SJCRH30 (cell line): Measurements from ENCODE around the gene DACH1. TPM values are rescaled to one million over a fixed set of nuclear protein-coding genes. Genes with fewer than 3 reads are reported as not detected.
A peak's percentile ranks its signal among the peaks of the same experiment; 100 is the strongest.

ENCODE experiments used
- DNase-seq, 2 experiments: peaks; one replicate each; pipeline ENCODE4 v3.0.0-alpha.2; 2015 to 2020
- H3K27ac ChIP-seq: fragments of 250-450 bp; sonication (Bioruptor Pico); 2 replicates; pipeline ENCODE4 v1.5.1; 2020; ENCODE audit warnings: mild to moderate bottlenecking, moderate library complexity
- H3K27me3 ChIP-seq: fragments of 250-450 bp; sonication (Bioruptor Pico); 2 replicates; pipeline ENCODE4 v1.5.1; 2020; ENCODE audit warnings: mild to moderate bottlenecking, moderate library complexity
- H3K36me3 ChIP-seq: fragments of 250-450 bp; sonication (Bioruptor Pico); 2 replicates; pipeline ENCODE4 v1.5.1; 2020; ENCODE audit warnings: mild to moderate bottlenecking, moderate library complexity
- H3K4me1 ChIP-seq: fragments of 250-450 bp; sonication (Bioruptor Pico); 2 replicates; pipeline ENCODE4 v1.5.1; 2020; ENCODE audit warnings: mild to moderate bottlenecking, moderate library complexity
- H3K4me3 ChIP-seq: fragments of 250-450 bp; sonication (Bioruptor Pico); 2 replicates; pipeline ENCODE4 v1.5.1; 2020; ENCODE audit warnings: mild to moderate bottlenecking, moderate library complexity
- H3K9me3 ChIP-seq: fragments of 250-450 bp; sonication (Bioruptor Pico); replicated peaks from 2 replicates; pipeline ENCODE4 v1.5.1; 2020; ENCODE audit warnings: mild to moderate bottlenecking, moderate library complexity
- total RNA-seq: library from RNA; depleted of rRNA; stranded (reverse); fragments of >200 nt; shearing (Covaris generic); gene quantifications from 2 replicates; pipeline ENCODE4 v1.2.3, GENCODE V29; 2014

The DACH1 gene
- total RNA-seq, 1 experiment from 2014 or later = 12.2 TPM

- Histone ChIP-seq H3K4me3 (no peak overlapping the region), H3K27me3 (no peaks in the 10 kb centered on the region)
- no peak for DNase-seq
Measured at GRCh38 chr13:71873418-71874247, 6.6 kb upstream of the DACH1 start.

GRCh38 chr13:71871844-71872243, 4.8 kb upstream of the DACH1 start:
- Histone ChIP-seq H3K9me3 (no peaks in the 10 kb centered on the region), H3K36me3 (no peaks in the 10 kb centered on the region), H3K27ac (no peak overlapping the region), H3K4me3 (no peak overlapping the region), H3K4me1 (no peaks in the 10 kb centered on the region; the same call in 1 of the 2 replicates), H3K27me3 (no peaks in the 10 kb centered on the region)
- no peak for DNase-seq

More at GRCh38 chr13:71873418-71874247, 6.6 kb upstream of the DACH1 start:
- Histone ChIP-seq H3K9me3 (no peaks in the 10 kb centered on the region), H3K4me1 (peaks cover under 1% of the 10 kb centered on the region), H3K27ac (no peak overlapping the region), H3K36me3 (no peaks in the 10 kb centered on the region)

- no peak overlapping the region for H3K4me3 ChIP-seq
- H3K27ac ChIP-seq = no peak overlapping the region
- no peaks in the 10 kb centered on the region for H3K36me3 ChIP-seq
- no peaks in the 10 kb centered on the region for H3K9me3 ChIP-seq
- no peak for DNase-seq
- H3K27me3 ChIP-seq = no peaks in the 10 kb centered on the region
- H3K4me1 ChIP-seq = no peaks in the 10 kb centered on the region; the same call in 1 of the 2 replicates
Measured at GRCh38 chr13:71871176-71871754, 4.3 kb upstream of the DACH1 start.

GRCh38 chr13:71870100-71870499, 3.1 kb upstream of the DACH1 start:
- no peak for DNase-seq
- no peaks in the 10 kb centered on the region for H3K9me3 ChIP-seq
- no peaks in the 10 kb centered on the region for H3K27me3 ChIP-seq
- no peak overlapping the region for H3K4me3 ChIP-seq
- no peaks in the 10 kb centered on the region; the same call in 1 of the 2 replicates for H3K4me1 ChIP-seq
- H3K27ac ChIP-seq = no peak overlapping the region
- no peaks in the 10 kb centered on the region for H3K36me3 ChIP-seq

- Histone ChIP-seq H3K36me3 (no peaks in the 10 kb centered on the region), H3K27me3 (no peaks in the 10 kb centered on the region), H3K27ac (no peak overlapping the region), H3K4me3 (no peak overlapping the region), H3K4me1 (no peaks in the 10 kb centered on the region; the same call in 1 of the 2 replicates), H3K9me3 (no peaks in the 10 kb centered on the region)
- no peak for DNase-seq
Measured at GRCh38 chr13:71869274-71869673, 2.3 kb upstream of the DACH1 start.

GRCh38 chr13:71866335-71867130, 471 bp downstream of the DACH1 start:
- Histone ChIP-seq H3K36me3 (no peaks in the 10 kb centered on the region), H3K27me3 (no peaks in the 10 kb centered on the region), H3K4me3 (peak overlapping the region; percentile 93), H3K27ac (peak overlapping the region; percentile 78; the same call in 1 of the 2 replicates), H3K9me3 (no peaks in the 10 kb centered on the region), H3K4me1 (peaks cover 10% of the 10 kb centered on the region)
- DNase-seq = peak; percentile 47 to 54

GRCh38 chr13:71865874-71866334, 1.1 kb downstream of the DACH1 start:
- Histone ChIP-seq H3K27ac (peak overlapping the region; percentile 67; the same call in 1 of the 2 replicates), H3K27me3 (no peaks in the 10 kb centered on the region), H3K4me3 (peak overlapping the region; percentile 93), H3K4me1 (peaks cover 15% of the 10 kb centered on the region), H3K36me3 (no peaks in the 10 kb centered on the region), H3K9me3 (no peaks in the 10 kb centered on the region)
- peak in 1 of 2 experiments; percentile 53 for DNase-seq

GRCh38 chr13:71864986-71865873, 1.8 kb downstream of the DACH1 start:
- Histone ChIP-seq H3K9me3 (no peaks in the 10 kb centered on the region), H3K27me3 (no peaks in the 10 kb centered on the region), H3K4me3 (peak overlapping the region; percentile 93), H3K4me1 (peaks cover 20% of the 10 kb centered on the region), H3K27ac (peak overlapping the region; percentile 67), H3K36me3 (no peaks in the 10 kb centered on the region)
- DNase-seq = peak; percentile 47 to 49

GRCh38 chr13:71864094-71864985, 2.7 kb downstream of the DACH1 start:
- Histone ChIP-seq H3K4me3 (peak overlapping the region; percentile 93), H3K36me3 (no peaks in the 10 kb centered on the region), H3K27ac (peak overlapping the region; percentile 67), H3K27me3 (no peaks in the 10 kb centered on the region), H3K4me1 (peaks cover 20% of the 10 kb centered on the region), H3K9me3 (no peaks in the 10 kb centered on the region)
- peak; percentile 84 to 87 for DNase-seq

GRCh38 chr13:71863254-71863865, 3.6 kb downstream of the DACH1 start:
- H3K4me1 ChIP-seq = peaks cover 20% of the 10 kb centered on the region
- peak overlapping the region; percentile 67; the same call in 1 of the 2 replicates for H3K27ac ChIP-seq
- no peaks in the 10 kb centered on the region for H3K9me3 ChIP-seq
- H3K36me3 ChIP-seq = no peaks in the 10 kb centered on the region
- H3K27me3 ChIP-seq = no peaks in the 10 kb centered on the region
- no peak for DNase-seq
- peak overlapping the region; percentile 93 for H3K4me3 ChIP-seq

- H3K27me3 ChIP-seq = no peaks in the 10 kb centered on the region
- H3K27ac ChIP-seq = no peak overlapping the region
- H3K36me3 ChIP-seq = no peaks in the 10 kb centered on the region
- DNase-seq = no peak
- peaks cover 20% of the 10 kb centered on the region for H3K4me1 ChIP-seq
- no peak overlapping the region for H3K4me3 ChIP-seq
- H3K9me3 ChIP-seq = no peaks in the 10 kb centered on the region
Measured at GRCh38 chr13:71862459-71862943, 4.5 kb downstream of the DACH1 start.

GRCh38 chr13:71861769-71862458, 5.1 kb downstream of the DACH1 start:
- Histone ChIP-seq H3K36me3 (no peaks in the 10 kb centered on the region), H3K9me3 (no peaks in the 10 kb centered on the region), H3K27ac (no peak overlapping the region), H3K27me3 (no peaks in the 10 kb centered on the region), H3K4me3 (no peak overlapping the region), H3K4me1 (peaks cover 20% of the 10 kb centered on the region)
- no peak for DNase-seq
